H1 (cell line): Measurements from ENCODE around the gene NHS. TPM values are rescaled to one million over a fixed set of nuclear protein-coding genes. Genes with fewer than 3 reads are reported as not detected.

Source experiments
- CTCF ChIA-PET: fragments of 300-600 bp; sonication (Branson Sonifier 250); formaldehyde crosslinking; loops from one replicate; lab custom pipeline; 2021; ENCODE audit not compliant: partially characterized antibody; lab: Charles Lee
- POLR2A ChIA-PET: fragments of 300-600 bp; sonication (Branson Sonifier 250); formaldehyde crosslinking; loops from one replicate; lab custom pipeline; 2021; ENCODE audit warnings: inconsistent platforms; ENCODE audit not compliant: partially characterized antibody; lab: Charles Lee
- DNase-seq, 2 experiments: peaks; one replicate each; pipeline versions ENCODE4 v3.0.0 to v3.0.0-alpha.2; 2010 to 2022; ENCODE audit warnings: low spot score in 2 of 2, low read depth in 1 of 2, mixed read lengths in 1 of 2
- FAIRE-seq: peaks from 2 replicates; lab custom pipeline; 2011; peaks lifted over from hg19 to GRCh38; lab: Jason Lieb, UNC
- H2AFZ ChIP-seq: 2 replicates; pipeline ENCODE4 v1.8.1; 2012; ENCODE audit warnings: low read length, inconsistent platforms
- H2AK5ac ChIP-seq: 2 replicates; pipeline ENCODE4 v1.6.1; 2013; ENCODE audit warnings: low read depth, low read length
- H2BK120ac ChIP-seq: replicated peaks from 2 replicates; pipeline ENCODE3; 2013; ENCODE audit warnings: low read depth, low read length, inconsistent platforms
- H2BK12ac ChIP-seq: 2 replicates; pipeline ENCODE4 v1.6.1; 2013; ENCODE audit warnings: low read depth, low read length
- H2BK15ac ChIP-seq: 2 replicates; pipeline ENCODE4 v1.6.1; 2013; ENCODE audit warnings: low read length
- H2BK20ac ChIP-seq: 2 replicates; pipeline ENCODE4 v1.6.1; 2013; ENCODE audit warnings: low read length
- H2BK5ac ChIP-seq: 2 replicates; pipeline ENCODE4 v1.6.1; 2013; ENCODE audit warnings: low read depth, low read length
- H3K14ac ChIP-seq: 2 replicates; pipeline ENCODE4 v1.6.1; 2013; ENCODE audit warnings: inconsistent platforms; ENCODE audit not compliant: insufficient read length
- H3K18ac ChIP-seq: 2 replicates; pipeline ENCODE4 v1.6.1; 2013; ENCODE audit warnings: low read length; ENCODE audit errors: extremely low read depth
- H3K23ac ChIP-seq: 2 replicates; pipeline ENCODE4 v1.6.1; 2013; ENCODE audit warnings: inconsistent platforms; ENCODE audit not compliant: insufficient read length
- H3K23me2 ChIP-seq: 2 replicates; pipeline ENCODE4 v1.6.1; 2013; ENCODE audit warnings: low read depth, low read length
- H3K27ac ChIP-seq: 2 replicates; pipeline ENCODE4 v1.6.1; 2011; ENCODE audit warnings: low read depth, low read length, inconsistent platforms
- H3K27me3 ChIP-seq, 4 experiments: replicated peaks in 1 of 4; 1 replicate in 1 of 4; 2 replicates in 3 of 4; pipeline versions ENCODE4 v1.6.1 to v1.8.1; 2011 to 2013; ENCODE audit warnings: low read length in 3 of 4, mild to moderate bottlenecking in 3 of 4, inconsistent platforms in 2 of 4, mixed read lengths in 2 of 4, moderate library complexity in 1 of 4; ENCODE audit not compliant: control insufficient read depth in 3 of 4, insufficient read depth in 3 of 4; ENCODE audit errors: extremely low read depth in 1 of 4
- H3K36me3 ChIP-seq, 4 experiments: 2 replicates each; pipeline versions ENCODE4 v1.6.1 to v1.8.1; 2011 to 2013; ENCODE audit warnings: mild to moderate bottlenecking in 4 of 4, low read length in 3 of 4, moderate library complexity in 2 of 4, control low read depth in 1 of 4, inconsistent platforms in 1 of 4; ENCODE audit not compliant: insufficient read depth in 4 of 4, control insufficient read depth in 2 of 4
- H3K4ac ChIP-seq: replicated peaks from 2 replicates; pipeline ENCODE3; 2013; ENCODE audit warnings: low read length, low read depth, mixed read lengths, inconsistent platforms; ENCODE audit not compliant: insufficient read length
- H3K4me1 ChIP-seq, 4 experiments: replicated peaks in 1 of 4; 1 replicate in 1 of 4; 2 replicates in 3 of 4; pipeline versions ENCODE4 v1.6.1 to v1.8.1; 2011 to 2013; ENCODE audit warnings: low read length in 3 of 4, inconsistent platforms in 2 of 4, mixed read lengths in 1 of 4; ENCODE audit not compliant: insufficient read depth in 4 of 4, control insufficient read depth in 3 of 4
- H3K4me2 ChIP-seq, 2 experiments: 2 replicates each; pipeline versions ENCODE4 v1.6.1 to v1.8.1; 2011 to 2013; ENCODE audit warnings: low read depth in 2 of 2, low read length in 2 of 2, control low read depth in 1 of 2, inconsistent platforms in 1 of 2, mild to moderate bottlenecking in 1 of 2; ENCODE audit not compliant: insufficient read depth in 1 of 2
- H3K4me3 ChIP-seq, 4 experiments: fragments of 200-600, 300-600 bp in 1 of 4; sonication (generic), shearing (Covaris generic), sonication (Bioruptor Twin) in 1 of 4; 2 replicates each; pipeline versions ENCODE4 v1.5.1 to v1.8.1; 2011 to 2016; ENCODE audit warnings: low read length in 4 of 4, low read depth in 3 of 4, control low read depth in 2 of 4, inconsistent platforms in 2 of 4, mild to moderate bottlenecking in 2 of 4, mixed read lengths in 1 of 4, moderate library complexity in 1 of 4; ENCODE audit not compliant: insufficient read depth in 2 of 4; ENCODE audit errors: extremely low read depth in 1 of 4
- H3K56ac ChIP-seq: replicated peaks from 2 replicates; pipeline ENCODE3; 2013; ENCODE audit warnings: low read depth, mild to moderate bottlenecking, mixed read lengths, low read length, inconsistent platforms; ENCODE audit not compliant: insufficient read length
- H3K79me1 ChIP-seq: 2 replicates; pipeline ENCODE4 v1.6.1; 2013; ENCODE audit warnings: low read depth, low read length, control low read depth
- H3K79me2 ChIP-seq, 2 experiments: 2 replicates each; pipeline versions ENCODE4 v1.6.1 to v1.8.1; 2012 to 2013; ENCODE audit warnings: low read length in 2 of 2, mild to moderate bottlenecking in 2 of 2, inconsistent platforms in 1 of 2; ENCODE audit not compliant: insufficient read depth in 2 of 2, control insufficient read depth in 1 of 2
- H3K9ac ChIP-seq, 4 experiments: replicated peaks in 1 of 4; 1 replicate in 1 of 4; 2 replicates in 3 of 4; pipeline versions ENCODE4 v1.6.1 to v1.8.1; 2011 to 2013; ENCODE audit warnings: low read depth in 3 of 4, low read length in 3 of 4, control low read depth in 2 of 4, mild to moderate bottlenecking in 2 of 4, moderate library complexity in 2 of 4, inconsistent platforms in 1 of 4; ENCODE audit errors: extremely low read depth in 1 of 4
- H3K9me3 ChIP-seq, 2 experiments: 2 replicates each; pipeline versions ENCODE4 v1.6.1 to v1.8.1; 2012 to 2013; ENCODE audit warnings: mild to moderate bottlenecking in 2 of 2, moderate library complexity in 2 of 2, control low read depth in 1 of 2, inconsistent platforms in 1 of 2, low read depth in 1 of 2, low read length in 1 of 2, mixed read lengths in 1 of 2; ENCODE audit not compliant: insufficient read depth in 2 of 2
- H4K20me1 ChIP-seq, 2 experiments: replicated peaks in 1 of 2; 2 replicates each; pipeline versions ENCODE3 to v1.8.1; 2011 to 2013; ENCODE audit warnings: inconsistent platforms in 2 of 2, low read length in 2 of 2, mild to moderate bottlenecking in 1 of 2; ENCODE audit not compliant: insufficient read depth in 2 of 2, control insufficient read depth in 1 of 2
- H4K5ac ChIP-seq: 2 replicates; pipeline ENCODE4 v1.6.1; 2013; ENCODE audit warnings: low read length, low read depth, mixed read lengths, inconsistent platforms; ENCODE audit not compliant: insufficient read length
- H4K8ac ChIP-seq: 2 replicates; pipeline ENCODE4 v1.8.0; 2013; ENCODE audit warnings: mild to moderate bottlenecking, moderate library complexity, low read length, inconsistent platforms; ENCODE audit not compliant: insufficient read depth; ENCODE audit errors: extremely low read depth
- H4K91ac ChIP-seq: replicated peaks from 2 replicates; pipeline ENCODE3; 2013; ENCODE audit warnings: low read length, mixed read lengths, inconsistent platforms; ENCODE audit not compliant: insufficient read length
- CBX8 ChIP-seq: fragments of 300-800, 300-1000 bp; sonication (generic); IDR thresholded peaks from 2 replicates; pipeline ENCODE4 v1.7.1; 2016; ENCODE audit warnings: low read depth, low read length, borderline replicate concordance
- CREB1 ChIP-seq: IDR thresholded peaks from 2 replicates; pipeline ENCODE4 v1.6.1; 2012; ENCODE audit warnings: inconsistent platforms
- EP300 ChIP-seq, 2 experiments: IDR thresholded peaks; 1 replicate in 1 of 2; 2 replicates in 1 of 2; pipeline ENCODE4 v1.6.1; 2011 to 2012; ENCODE audit warnings: low read depth in 2 of 2, low read length in 2 of 2, mild to moderate bottlenecking in 2 of 2, borderline replicate concordance in 1 of 2, inconsistent platforms in 1 of 2, moderate library complexity in 1 of 2
- GABPA ChIP-seq: IDR thresholded peaks from 2 replicates; pipeline ENCODE4 v1.6.1; 2011; ENCODE audit warnings: mild to moderate bottlenecking, low read length, moderate library complexity, borderline replicate concordance; ENCODE audit not compliant: insufficient read depth
- HDAC6 ChIP-seq: IDR thresholded peaks from one replicate; pipeline ENCODE4 v1.7.1; 2012; ENCODE audit warnings: low read depth, mild to moderate bottlenecking, inconsistent platforms, low read length, moderate library complexity
- JUN ChIP-seq: IDR thresholded peaks from 2 replicates; pipeline ENCODE4 v1.6.1; 2011; ENCODE audit warnings: low read depth, mild to moderate bottlenecking, improper control_type of control experiment, low read length
- KDM5A ChIP-seq: fragments of 200-600 bp; IDR thresholded peaks from 2 replicates; pipeline ENCODE4 v1.7.1; 2012; ENCODE audit warnings: mild to moderate bottlenecking, low read length, inconsistent platforms, mixed read lengths
- NANOG ChIP-seq: IDR thresholded peaks from 2 replicates; pipeline ENCODE4 v1.6.1; 2011; ENCODE audit warnings: low read length, low read depth, mild to moderate bottlenecking, inconsistent platforms; ENCODE audit not compliant: insufficient read depth, poor library complexity, severe bottlenecking
- PHF8 ChIP-seq: fragments of 200-600 bp; sonication (generic); conservative IDR thresholded peaks from 2 replicates; pipeline ENCODE4 v1.7.1; 2012; ENCODE audit warnings: low read depth, mild to moderate bottlenecking, inconsistent platforms, low read length, moderate library complexity
- POLR2A ChIP-seq, 2 experiments: IDR thresholded peaks; 1 replicate in 1 of 2; 2 replicates in 1 of 2; pipeline ENCODE4 v1.6.1; 2011; ENCODE audit warnings: low read depth in 2 of 2, low read length in 2 of 2, mild to moderate bottlenecking in 2 of 2; ENCODE audit errors: control extremely low read depth in 1 of 2
- SUZ12 ChIP-seq: fragments of 200-600 bp; sonication (generic); IDR thresholded peaks from 2 replicates; pipeline ENCODE4 v1.6.1; 2012; ENCODE audit warnings: mild to moderate bottlenecking, inconsistent platforms, low read length, moderate library complexity, mixed read lengths
- ZNF274 ChIP-seq: IDR thresholded peaks from 2 replicates; pipeline ENCODE4 v1.7.0; 2012; ENCODE audit warnings: low read length, borderline replicate concordance; ENCODE audit errors: extremely low read depth
- WGBS, 2 experiments: shearing (Covaris generic) in 1 of 2; methylation state at CpG; one replicate each; pipeline versions ENCODE4 v1.1.6 to v1.1.7; 2013 to 2015; ENCODE audit warnings: low lambda C conversion rate in 2 of 2, mixed read lengths in 2 of 2, inconsistent platforms in 1 of 2, low coverage in 1 of 2, missing lambda C conversion rate in 1 of 2; ENCODE audit not compliant: insufficient replicate concordance in 2 of 2, insufficient coverage in 1 of 2, insufficient read length in 1 of 2; ENCODE audit errors: extremely low coverage in 1 of 2, missing lambda C conversion rate in 1 of 2; 5-methylcytosine and 5-hydroxymethylcytosine counted together
- polyA plus RNA-seq, 7 experiments: library from polyadenylated mRNA; depleted of rRNA in 3 of 7; stranded (reverse) in 5 of 7; unstranded in 2 of 7; fragments of >200 nt in 5 of 7; fragments of 200-250 nt in 2 of 7; gene quantifications; 1 replicate in 5 of 7; 2 replicates in 1 of 7; 4 replicates in 1 of 7; pipeline versions ENCODE4 v1.2.1 to v1.2.3, GENCODE V29; 2011 to 2013; ENCODE audit warnings: missing spikeins in 2 of 7, mixed read lengths in 2 of 7
- total RNA-seq: library from RNA; stranded (reverse); fragmentation: NEBNext Ultra II Directional; extraction: Animal tissue kit (Norgen Biotek cat#: 25700); gene quantifications from 2 replicates; pipeline ENCODE4 v1.2.1, GENCODE V29; 2021
- TF ChIP-seq, protein P1 (sequence below): IDR thresholded peaks from 2 replicates; pipeline ENCODE4 v1.6.1; 2012; ENCODE audit warnings: inconsistent platforms

Gene NHS
- total and polyA plus RNA-seq, 2 of the 8 experiments (the other 6 are each of a cell fraction or from before 2014, with no cell fraction given) = 2.2 to 6.7 TPM

DNA sequence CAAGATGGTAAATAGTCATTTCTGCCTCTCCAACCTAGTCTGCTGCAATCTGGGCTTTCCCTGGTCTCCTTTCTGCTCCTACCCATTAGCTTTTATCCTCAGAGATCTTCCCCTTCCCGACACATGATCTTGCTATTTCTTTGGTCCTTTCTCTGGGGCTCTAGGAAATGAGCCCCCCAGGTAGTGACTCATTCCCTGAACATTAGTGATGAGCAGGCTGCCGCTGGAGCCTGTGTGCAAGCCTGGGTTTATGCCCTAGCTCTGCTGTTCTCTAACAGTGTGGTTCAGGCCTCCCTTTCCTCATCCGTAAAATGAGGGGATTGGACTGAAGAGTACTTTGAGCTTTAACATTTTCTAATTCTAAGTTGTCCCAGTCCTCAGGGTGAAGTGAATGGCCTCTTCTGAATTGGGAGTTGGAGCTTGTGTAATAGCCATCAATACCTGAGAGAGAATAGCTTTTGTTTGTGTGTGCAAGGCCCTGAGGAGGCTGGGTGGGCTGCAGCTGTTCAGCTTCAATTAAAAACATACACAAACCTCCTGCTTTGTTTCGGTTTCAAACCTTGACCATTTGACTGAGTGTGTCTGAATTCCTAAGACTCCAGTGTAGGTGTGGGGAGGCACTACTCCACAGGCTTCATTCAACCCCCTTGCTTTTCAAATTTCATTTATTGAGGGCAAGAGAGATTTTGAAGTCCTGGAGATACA lies 246.7 kb downstream of the NHS start:
- FAIRE-seq = no peak
- Histone ChIP-seq H2BK120ac (no peak overlapping the region), H2AFZ (no peak overlapping the region), H4K20me1 (no peaks in the 10 kb centered on the region), H3K14ac (no peak overlapping the region), H2BK15ac (no peak overlapping the region), H3K23me2 (no peaks in the 10 kb centered on the region), H4K91ac (no peak overlapping the region), H3K9me3 (no peaks in the 10 kb centered on the region), H3K79me1 (no peaks in the 10 kb centered on the region; the same call in 1 of the 2 replicates), H4K8ac (no peak overlapping the region), H3K4ac (no peak overlapping the region), H3K9ac (no peak overlapping the region), H2BK5ac (no peak overlapping the region), H2BK12ac (no peak overlapping the region), H3K4me1 (peaks cover 0 to 3% (median 1%) of the 10 kb centered on the region in 4 experiments; a peak in 2 of 7 replicates), H3K27me3 (no peaks in the 10 kb centered on the region), H3K4me2 (no peak overlapping the region), H3K4me3 (no peak overlapping the region), H3K79me2 (no peaks in the 10 kb centered on the region), H3K18ac (no peak overlapping the region), H3K27ac (no peak overlapping the region), H2BK20ac (no peak overlapping the region), H3K23ac (no peak overlapping the region), H3K36me3 (no peaks in the 10 kb centered on the region), H4K5ac (no peak overlapping the region), H3K56ac (no peak overlapping the region), H2AK5ac (no peak overlapping the region)
- DNase-seq = no peak
- WGBS, 2 experiments = 92% methylated on average over 4 of the region's 4 CpGs; no CpG with 5 or more reads in 1 of the 2 experiments
- POLR2A ChIA-PET = no interaction called here
- CTCF ChIA-PET = no interaction called here
- TF ChIP-seq SUZ12 (no peak), NANOG (no peak), CBX8 (no peak), HDAC6 (no peak), KDM5A (no peak), JUN (no peak), EP300 (IDR thresholded peaks at IDR 0.05; ENCODE audit: borderline replicate concordance in 1 of 2, low read depth in 2 of 2, low read length in 2 of 2) (no peak), GABPA (no peak), ZNF274 (no peak), PHF8 (no peak), CREB1 (no peak), POLR2A (IDR thresholded peaks at IDR 0.05; ENCODE audit: control extremely low read depth in 1 of 2, low read depth in 2 of 2, low read length in 2 of 2) (no peak)
- TF ChIP-seq, protein P1, sequence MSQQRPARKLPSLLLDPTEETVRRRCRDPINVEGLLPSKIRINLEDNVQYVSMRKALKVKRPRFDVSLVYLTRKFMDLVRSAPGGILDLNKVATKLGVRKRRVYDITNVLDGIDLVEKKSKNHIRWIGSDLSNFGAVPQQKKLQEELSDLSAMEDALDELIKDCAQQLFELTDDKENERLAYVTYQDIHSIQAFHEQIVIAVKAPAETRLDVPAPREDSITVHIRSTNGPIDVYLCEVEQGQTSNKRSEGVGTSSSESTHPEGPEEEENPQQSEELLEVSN = no peak
